Activated CD4-positive, alpha-beta T cell treated with anti-CD3 and anti-CD28 coated beads, Interleukin-2, amount 50 U/mL, for 1 hour (primary cell): ENCODE data around the gene ELAPOR1.
"Not testable (repeated sequence)": the region's sequence is repeated elsewhere in the genome, so short reads cannot be mapped to it uniquely, and the experiment has no call there.

Experiments used
- DNase-seq: peaks from one replicate; pipeline ENCODE4 v3.0.0-alpha.2; 2020

ELAPOR1 gene

DNA sequence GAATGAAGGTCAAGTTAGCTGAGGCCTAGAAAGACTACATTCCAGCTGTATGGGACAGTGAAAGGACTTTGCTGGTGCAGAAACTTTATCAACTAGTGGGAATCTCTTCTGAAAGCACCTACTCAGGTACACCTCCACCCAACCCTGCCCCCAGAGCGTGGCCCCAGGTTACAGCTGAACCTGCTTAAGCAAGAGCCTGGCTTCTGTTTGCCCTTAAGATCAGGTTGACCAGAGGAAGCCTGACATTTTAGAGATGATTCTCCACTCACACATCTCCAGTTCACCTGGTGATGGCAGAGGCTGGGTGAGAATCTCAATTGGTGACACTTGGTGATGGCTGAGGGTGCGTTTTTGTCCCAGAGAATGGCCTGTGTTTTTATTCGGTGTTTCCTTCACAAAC, 24.0 kb downstream of the ELAPOR1 start:
- no peak for DNase-seq

DNA sequence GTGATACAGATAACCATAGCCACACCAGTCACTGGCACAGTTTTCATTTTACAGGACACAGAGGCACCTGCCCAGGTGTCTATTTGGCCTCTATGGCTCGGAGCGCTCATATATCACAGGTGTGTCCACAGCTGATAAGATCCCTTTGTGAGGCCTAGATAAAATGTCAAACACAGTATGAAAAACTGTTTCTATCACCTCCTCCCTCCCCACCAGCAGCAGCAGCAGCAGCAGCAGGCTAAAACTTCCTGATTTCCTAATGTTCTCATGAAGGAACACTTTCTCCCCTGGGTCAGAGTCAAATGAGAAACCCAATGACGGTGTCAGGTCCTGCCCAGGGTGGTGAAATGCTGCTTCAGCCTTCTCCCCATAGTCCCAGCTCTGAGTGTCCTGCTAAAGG, 24.4 kb downstream of the ELAPOR1 start:
- no peak for DNase-seq

DNA sequence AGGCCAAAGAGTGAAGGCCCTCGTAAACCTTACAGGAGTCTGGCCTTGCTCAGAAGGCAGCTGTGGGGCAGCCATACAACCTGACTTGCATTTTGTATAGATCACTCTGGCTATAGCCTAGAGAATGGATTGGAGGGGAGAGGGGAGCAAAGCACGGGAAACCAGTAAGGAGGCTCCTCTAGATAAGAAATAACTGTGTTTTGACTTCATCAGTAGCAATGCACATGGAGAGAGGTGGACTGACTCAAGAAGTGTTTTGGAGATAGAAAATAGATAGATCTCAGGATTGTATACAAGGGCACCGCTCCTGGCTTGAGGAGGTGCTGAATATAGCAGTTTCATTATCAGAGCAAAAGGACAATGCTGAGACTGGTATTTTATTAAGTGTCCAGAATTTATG, 26.5 kb downstream of the ELAPOR1 start:
- no peak for DNase-seq

DNA sequence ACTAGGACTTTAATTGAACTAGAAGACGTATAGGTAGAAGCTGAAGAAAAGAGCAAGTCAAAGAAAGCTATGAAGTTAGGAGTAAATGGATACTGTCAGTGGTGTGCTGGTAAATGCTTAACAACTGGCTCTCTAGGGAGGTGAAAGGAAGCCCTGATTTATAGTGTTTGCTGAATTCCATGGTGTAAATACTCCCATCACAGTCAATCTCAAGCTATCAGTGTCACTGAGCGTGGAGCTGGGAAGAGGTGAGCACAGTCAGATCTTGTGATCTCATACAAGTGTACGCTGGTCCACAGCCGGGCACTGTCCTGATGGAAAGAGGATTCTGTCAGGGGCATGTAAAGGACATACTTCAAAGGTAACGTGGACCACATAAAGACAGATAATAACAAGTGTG, 28.3 kb downstream of the ELAPOR1 start:
- no peak for DNase-seq

DNA sequence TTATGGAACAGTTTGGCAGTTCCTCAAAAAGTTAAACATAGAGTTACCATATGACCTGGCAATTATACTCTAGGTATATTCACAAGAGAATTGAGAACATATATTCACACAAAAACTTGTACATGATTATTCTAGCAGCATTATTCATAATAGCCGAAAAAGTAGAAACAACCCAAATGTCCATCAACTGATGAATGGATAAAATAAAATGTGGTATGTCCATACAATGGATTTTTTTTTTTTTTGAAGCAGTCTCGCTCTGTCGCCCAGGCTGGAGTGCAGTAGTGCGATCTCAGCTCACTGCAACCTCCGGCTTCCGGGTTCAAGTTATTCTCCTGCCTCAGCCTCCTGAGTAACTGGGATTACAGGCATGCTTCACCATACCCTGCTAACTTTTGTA, 28.8 kb downstream of the ELAPOR1 start:
- not testable (repeated sequence) for DNase-seq

DNA sequence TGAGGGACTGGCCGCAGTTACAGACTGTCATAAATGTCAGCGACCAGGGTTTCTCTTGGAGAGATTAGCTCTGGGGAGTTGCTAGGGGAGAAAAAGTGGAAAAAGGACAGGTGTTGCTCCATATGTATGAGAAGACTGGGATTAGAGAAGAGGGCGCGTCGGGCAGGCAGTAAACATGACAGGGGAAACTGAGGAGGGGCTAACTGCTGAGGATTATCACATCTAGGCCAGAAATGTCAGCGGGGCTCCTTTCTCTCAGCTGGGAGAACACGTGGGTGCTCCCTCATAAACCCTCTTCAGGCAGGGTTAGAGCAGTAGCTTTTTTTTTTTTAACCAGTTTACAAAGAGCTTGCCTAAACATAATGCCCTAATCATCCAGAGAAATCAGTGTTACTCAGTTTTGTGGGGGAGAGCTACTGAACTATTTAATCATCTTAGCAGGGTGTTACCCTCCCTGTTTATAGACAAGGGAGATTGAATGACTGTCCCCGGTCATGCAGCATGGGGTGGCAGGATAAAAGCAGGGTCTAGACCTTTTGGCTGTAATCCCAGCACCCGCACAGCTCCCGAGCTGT, 35.2 kb downstream of the ELAPOR1 start:
- no peak for DNase-seq

DNA sequence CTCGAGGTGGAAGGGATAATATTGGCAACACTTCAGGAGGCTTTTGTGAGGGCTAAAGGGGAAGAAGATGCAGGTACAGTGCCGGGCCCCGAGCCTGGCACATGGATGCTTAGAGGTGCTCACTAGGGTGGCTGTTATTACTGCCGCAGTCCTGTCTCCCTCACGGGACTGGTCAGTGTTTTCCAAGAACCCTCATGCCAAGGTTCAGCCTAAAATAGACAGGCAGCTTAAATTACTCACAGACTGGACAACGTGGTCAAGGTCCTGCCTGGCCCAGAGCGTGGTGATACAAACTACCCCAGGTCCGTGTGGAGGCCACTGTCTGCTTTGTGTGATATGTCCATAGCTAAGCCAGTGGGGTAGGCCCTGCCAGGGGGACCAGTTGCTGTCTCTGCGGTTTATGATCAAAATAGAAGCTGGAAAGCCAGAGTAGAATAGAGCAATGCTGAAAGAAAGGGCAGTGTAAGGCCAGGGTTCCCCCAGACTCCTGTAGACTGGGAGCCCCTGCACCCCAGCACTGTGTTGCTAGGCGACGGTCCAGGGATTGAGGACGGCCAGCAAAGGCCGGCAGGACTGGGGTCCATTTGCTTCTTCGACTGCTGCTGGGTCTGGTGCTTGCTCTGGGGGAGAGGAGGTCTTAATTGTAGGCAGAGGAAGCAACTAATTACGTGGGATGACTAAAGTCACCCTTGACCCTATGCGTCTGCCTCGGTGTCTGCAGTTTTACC, 36.1 kb downstream of the ELAPOR1 start:
- no peak for DNase-seq

DNA sequence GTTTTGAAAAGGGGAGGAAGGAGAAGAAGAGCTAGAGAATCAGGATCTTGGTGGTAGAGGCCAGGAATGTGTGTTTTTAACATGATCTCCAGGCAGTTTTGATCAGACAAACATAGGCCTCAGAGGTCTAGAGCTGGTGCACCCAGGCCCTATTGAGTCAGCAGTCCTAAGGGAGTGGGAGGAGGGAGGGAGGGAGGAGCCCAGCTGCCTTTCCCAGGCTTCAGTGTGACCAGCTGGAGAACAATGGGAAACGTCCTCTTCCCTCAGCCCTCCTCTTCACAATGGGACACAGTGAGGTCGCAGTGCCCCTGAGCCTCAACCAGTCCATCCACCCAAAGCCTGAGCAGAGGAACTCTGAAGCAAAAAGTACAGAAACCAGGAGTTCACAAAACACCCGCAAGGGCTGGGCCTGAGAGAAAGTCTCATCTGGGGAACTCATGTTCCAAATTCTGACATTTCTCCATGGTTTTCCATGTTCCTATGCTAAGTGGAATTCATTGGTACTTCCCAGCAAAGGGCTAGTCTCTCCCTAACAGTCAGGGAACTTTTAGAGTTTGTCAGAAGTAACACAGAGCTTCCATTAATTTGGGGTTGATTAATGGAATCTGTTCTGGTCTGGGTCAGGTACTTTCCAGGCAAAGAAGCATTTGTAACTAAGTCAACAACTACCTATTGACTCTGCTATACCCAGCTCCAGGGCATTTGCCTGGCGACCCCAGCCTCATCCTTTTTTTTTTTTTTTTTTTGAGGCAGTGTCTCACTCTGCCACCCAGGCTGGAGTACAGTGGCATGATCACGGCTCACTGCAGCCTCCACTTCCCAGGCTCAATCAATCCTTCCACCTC, 37.5 kb downstream of the ELAPOR1 start:
- DNase-seq: no peak

DNA sequence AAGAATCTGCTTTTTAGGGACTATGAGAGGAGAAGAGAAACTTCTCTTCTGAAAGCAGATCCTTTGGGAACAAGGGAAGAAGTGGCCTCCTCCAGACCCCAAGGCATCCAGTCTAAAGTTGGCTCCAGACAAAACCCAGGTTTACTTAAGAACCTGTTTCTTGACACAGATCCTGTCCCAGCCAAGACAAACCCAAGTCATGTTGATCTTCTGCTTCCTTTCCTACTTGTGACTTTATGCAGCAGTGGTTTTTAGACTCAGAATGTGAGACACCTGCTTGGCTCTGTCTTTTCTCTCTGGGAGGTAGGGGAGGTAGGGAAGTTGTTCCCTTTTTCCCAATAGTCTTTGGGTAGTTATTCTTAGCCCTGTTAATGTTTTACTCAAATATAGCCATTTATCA, 38.3 kb downstream of the ELAPOR1 start:
- DNase-seq: no peak

DNA sequence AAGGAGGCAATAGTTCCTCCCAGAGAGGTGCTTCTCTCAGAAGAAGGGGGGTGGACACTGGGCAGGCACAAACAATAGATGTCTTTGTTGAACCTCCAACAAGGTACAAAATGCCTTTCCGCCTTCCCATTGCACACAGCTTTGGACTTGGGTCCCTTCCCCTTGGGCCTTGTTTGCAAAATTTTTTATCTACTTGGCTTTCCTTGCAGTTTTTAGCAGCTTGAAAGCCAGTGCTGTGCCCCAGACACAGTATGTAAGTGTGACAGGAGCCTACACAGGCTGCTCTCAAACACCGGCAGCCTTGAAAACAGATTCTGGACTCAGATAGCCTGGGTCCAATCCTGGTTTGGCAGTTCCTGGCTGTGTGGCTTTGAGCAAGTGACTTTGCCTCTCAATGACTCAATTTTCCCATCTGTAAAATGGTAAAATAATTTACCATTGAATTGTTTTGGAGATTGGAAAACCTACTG, 43.0 kb downstream of the ELAPOR1 start:
- DNase-seq: no peak

DNA sequence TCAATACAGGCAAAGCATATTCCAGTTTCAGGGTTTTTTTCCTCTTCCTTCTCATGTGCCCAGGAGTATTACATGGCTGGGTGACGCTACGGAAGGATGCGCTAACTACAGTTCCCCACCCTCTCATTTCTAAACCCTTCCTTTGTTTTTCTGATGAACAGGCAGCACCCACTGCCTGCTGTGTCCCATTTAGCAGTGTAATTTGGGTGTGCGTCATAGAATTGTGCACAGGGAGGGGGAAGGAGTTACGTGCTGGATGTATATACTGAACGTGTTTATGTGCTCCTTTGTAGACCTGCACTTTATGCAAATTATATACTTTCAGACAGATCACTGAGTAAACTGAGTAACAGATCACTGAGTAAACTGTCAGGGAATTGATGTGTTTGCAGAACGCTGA, 44.5 kb downstream of the ELAPOR1 start:
- no peak for DNase-seq

DNA sequence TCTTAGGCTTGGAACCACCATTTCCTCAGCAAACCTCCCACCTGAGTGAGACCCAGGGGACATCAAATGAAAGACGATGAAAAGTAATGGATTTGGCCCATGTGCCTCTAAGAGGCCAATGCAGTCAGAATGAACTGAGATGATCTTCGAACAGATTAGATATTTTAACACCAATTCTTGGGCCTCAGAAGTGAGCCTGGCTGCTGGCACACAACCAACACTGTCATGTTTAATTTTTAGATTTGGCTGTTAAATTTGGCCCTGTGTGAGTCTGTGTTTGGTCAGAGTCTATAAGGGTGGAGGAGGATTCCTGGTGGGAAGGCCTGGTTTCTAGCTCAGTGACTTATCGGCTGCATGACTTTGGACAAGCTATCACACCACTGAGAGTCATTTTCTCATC, 45.4 kb downstream of the ELAPOR1 start:
- DNase-seq: no peak

DNA sequence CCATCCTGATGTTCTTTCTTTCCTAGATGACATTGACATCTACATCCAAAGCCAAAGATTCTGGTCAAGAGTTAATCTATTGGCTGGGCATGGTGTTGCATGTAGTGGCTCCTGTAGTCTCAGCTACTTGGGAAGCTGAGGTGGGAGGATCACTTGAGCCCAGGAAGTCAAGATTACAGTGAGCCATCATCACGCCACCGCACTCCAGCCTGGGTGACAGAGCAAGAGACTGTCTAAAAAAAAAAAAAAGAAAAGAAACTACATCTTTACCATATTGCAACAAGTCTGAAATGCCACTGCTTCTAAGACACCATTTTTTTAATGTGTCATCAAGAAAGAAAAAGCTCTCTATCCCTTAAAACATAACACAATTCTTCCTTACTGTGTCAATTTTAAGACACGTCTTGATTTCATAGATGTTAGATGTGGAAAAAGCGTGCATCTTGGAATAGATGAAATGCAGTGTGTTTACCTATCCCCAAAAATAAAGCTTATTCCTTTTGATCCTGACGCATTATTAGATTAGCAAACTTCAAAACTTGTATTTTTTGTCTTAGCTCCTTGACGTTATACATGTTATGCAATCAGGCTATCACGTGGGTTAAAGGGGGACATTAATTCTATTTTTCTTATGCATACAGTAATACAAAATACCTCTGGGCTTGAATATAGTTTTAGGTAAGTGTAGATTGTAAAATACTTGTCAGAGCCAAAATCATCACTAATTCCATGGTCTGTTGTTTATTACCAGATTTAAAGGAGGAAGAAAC, 46.3 kb downstream of the ELAPOR1 start:
- DNase-seq: no peak

DNA sequence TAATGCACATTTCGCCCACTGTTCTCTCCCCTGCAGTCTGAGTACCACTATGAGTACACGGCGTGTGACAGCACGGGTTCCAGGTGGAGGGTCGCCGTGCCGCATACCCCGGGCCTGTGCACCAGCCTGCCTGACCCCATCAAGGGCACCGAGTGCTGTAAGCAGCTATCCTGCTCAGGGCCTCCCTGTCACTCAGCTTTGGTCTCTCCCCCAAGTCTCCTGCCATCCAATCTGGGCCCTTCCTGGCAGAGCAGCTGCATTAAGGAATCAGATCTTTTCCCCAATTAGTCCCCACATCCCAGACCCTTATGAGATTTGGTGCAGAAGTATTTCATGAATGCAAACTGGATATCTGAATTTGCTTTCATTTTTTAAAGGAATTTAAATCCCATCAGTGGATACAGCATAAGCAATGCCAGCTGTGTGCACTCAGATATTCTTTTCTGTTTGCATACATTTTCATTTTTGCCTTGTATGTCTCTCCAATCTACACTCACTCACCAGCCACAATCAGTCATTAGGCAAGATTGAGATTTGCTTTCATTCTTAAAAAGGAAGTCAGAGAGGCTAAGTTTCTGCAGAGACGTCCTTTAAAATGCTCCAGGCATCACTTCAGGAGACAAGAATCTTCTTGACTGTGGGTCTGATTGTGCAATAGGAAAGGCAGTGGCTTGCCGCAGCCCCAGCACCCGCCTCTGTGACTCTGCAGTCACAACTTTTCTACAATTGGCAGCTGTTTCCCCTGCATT, 48.1 kb downstream of the ELAPOR1 start:
- no peak for DNase-seq

DNA sequence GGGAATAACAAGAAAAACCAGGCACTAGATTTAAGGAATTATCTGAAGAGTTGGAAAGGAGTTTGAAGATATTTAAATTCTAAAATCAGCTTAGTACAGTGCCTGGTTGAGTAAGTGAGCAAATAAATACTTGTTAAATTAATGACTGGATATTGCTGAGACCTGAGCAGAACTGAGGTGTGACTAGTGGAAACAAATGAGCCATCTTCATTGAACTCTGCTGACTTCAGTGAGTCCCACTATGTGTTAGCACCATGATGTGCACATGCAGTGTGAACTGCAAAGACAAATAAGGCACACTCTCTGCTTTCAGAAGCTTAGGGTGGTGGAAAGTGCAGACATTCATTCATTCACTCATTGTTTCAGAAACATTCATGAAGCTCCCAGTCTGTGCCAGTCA, 48.7 kb downstream of the ELAPOR1 start:
- DNase-seq: no peak

DNA sequence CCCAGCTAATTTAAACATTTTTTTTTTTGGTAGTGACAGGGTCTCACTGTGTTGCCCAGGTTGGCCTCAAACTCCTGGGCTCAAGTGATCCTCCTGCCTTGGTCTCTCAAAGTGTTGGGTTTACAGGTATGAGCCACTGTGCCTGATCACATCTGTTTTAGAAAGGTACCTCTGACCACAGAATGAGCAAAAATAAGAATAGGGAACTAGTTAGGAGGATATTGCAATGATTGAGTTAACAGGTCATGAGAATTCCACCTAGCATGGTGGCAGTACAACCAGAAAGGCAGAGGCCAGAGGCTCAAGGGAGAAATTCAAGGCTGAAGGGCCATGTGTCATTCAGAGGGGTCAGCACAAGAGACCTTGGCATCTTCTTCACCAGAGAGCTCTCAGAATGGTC, 49.6 kb downstream of the ELAPOR1 start:
- DNase-seq: no peak
